NCI-H2171 treated with DMSO at 0.1 percent for 48 hours (cell line): ENCODE measurements around the gene SPG11.
"Not testable (repeated sequence)": the region's sequence is repeated elsewhere in the genome, so short reads cannot be mapped to it uniquely, and the experiment has no call there.

Source experiments
- DNase-seq: peaks from one replicate; lab custom pipeline; 2025; lab: John Stamatoyannopoulos, UW

The SPG11 gene

GRCh38 chr15:44663410-44664308 is at the start of gene SPG11:
Gene SPG11 (minus strand): TSS chr15:44663662. CDS start chr15:44663647, 15 bp downstream.
- DNase-seq = peak; percentile 95

GRCh38 chr15:44712346-44713005 is 49.0 kb upstream of the SPG11 start:
- DNase-seq = peak; percentile 5

- DNase-seq = peak; percentile 47
Observed at GRCh38 chr15:44711743-44712345, 48.4 kb upstream of the SPG11 start.

- peak; percentile 95 for DNase-seq
Observed at GRCh38 chr15:44711096-44711742, 47.8 kb upstream of the SPG11 start, which contains the start of the genes B2M and PATL2. Gene B2M (plus strand): TSS chr15:44711517. CDS start chr15:44711547, 30 bp downstream. Gene PATL2 (minus strand): TSS chr15:44711323. CDS start chr15:44676490, 34,833 bp downstream.

GRCh38 chr15:44710236-44711095 is 47.0 kb upstream of the SPG11 start:
- peak; percentile 35 for DNase-seq

GRCh38 chr15:44706946-44707636 is 43.6 kb upstream of the SPG11 start:
- DNase-seq = no peak

- no peak for DNase-seq
Observed at GRCh38 chr15:44706401-44706800, 42.9 kb upstream of the SPG11 start.

GRCh38 chr15:44705986-44706385 is 42.5 kb upstream of the SPG11 start:
- DNase-seq = no peak

- DNase-seq = not testable (repeated sequence)
Observed at GRCh38 chr15:44700676-44701075, 37.2 kb upstream of the SPG11 start.

- DNase-seq = no peak
Observed at GRCh38 chr15:44698641-44699040, 35.2 kb upstream of the SPG11 start.

- DNase-seq = no peak
Observed at GRCh38 chr15:44697014-44697413, 33.6 kb upstream of the SPG11 start.

GRCh38 chr15:44695294-44695693 is 31.8 kb upstream of the SPG11 start:
- DNase-seq = no peak

- DNase-seq = no peak
Observed at GRCh38 chr15:44694416-44694815, 31.0 kb upstream of the SPG11 start.

- DNase-seq = no peak
Observed at GRCh38 chr15:44692659-44693058, 29.2 kb upstream of the SPG11 start.

- not testable (repeated sequence) for DNase-seq
Observed at GRCh38 chr15:44690245-44690644, 26.8 kb upstream of the SPG11 start.

- DNase-seq = not testable (repeated sequence)
Observed at GRCh38 chr15:44689318-44689717, 25.9 kb upstream of the SPG11 start.

- peak; percentile 75 for DNase-seq
Observed at GRCh38 chr15:44682809-44683682, 19.6 kb upstream of the SPG11 start.

GRCh38 chr15:44682211-44682610 is 18.7 kb upstream of the SPG11 start:
- no peak for DNase-seq

GRCh38 chr15:44676676-44677075 is 13.2 kb upstream of the SPG11 start:
- DNase-seq = no peak
